Measurements from ENCODE around the gene DRD4. TPM values are rescaled to one million over a fixed set of nuclear protein-coding genes. Genes with fewer than 3 reads are reported as not detected.

DRD4 gene
- total RNA-seq (2014; rRNA removed; shearing (Covaris generic)) = not detected in 2 replicates

DNA sequence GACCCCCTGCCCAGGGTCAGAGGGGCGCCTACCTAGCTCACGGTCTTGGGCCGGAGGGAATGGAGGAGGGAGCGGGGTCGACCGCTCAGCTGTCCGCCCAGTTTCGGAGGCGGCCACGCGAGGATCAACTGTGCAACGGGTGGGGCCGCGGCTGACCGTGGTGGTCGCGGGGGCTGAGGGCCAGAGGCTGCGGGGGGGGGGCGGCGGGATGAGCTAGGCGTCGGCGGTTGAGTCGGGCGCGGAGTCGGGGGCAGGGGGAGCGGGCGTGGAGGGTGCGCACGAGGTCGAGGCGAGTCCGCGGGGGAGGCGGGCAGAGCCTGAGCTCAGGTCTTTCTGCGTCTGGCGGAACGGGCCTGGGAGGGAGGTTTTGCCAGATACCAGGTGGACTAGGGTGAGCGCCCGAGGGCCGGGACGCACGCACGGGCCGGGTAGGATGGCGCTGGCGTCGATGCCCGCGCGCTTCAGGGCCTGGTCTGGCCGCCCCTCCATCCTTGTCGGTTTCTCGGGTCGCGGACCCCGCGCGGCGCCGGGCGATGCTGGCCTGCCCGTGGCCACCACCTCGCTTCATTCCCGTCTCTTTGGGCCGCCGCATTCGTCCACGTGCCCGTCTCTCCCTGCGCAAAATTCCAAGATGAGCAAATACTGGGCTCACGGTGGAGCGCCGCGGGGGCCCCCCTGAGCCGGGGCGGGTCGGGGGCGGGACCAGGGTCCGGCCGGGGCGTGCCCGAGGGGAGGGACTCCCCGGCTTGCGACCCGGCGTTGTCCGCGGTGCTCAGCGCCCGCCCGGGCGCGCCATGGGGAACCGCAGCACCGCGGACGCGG is at the start of gene DRD4:
TSS of gene DRD4 (plus strand) at position 759 of the 822 bp plus-strand sequence. CDS start at position 795, 36 bp downstream.
- Histone ChIP-seq H3K27me3 (no peaks in the 10 kb centered on the region), H3K9me3 (replicated peaks) (no peaks in the 10 kb centered on the region), H3K36me3 (no peaks in the 10 kb centered on the region), H3K4me3 (no peak within 1 kb of the TSS), H3K4me1 (peaks cover 8% of the 10 kb centered on the region), H3K27ac (no peak within 1 kb of the TSS)
- DNase-seq = no peak

DNA sequence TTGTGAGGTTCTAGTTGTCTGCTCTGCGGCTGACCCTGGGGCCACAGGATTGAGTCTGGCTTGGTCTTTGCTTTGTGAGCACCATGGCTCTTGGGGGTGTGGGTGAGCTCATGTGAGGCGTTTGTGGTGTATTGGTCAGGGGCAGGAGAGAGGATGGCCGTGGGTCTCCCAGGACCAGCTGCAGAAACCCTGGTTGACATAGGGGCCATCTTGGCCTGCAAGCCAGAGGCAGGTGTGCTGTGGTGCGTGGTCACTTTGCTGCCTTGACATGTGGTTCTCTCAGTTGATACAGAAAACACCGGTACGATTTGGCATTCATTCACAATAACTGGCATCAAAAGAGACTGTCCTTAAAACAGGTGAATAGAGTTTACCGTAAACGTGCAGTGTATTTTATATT is 49.5 kb upstream of the DRD4 start:
- H3K27ac ChIP-seq = no peak overlapping the region
- H3K27me3 ChIP-seq = no peaks in the 10 kb centered on the region
- H3K36me3 ChIP-seq = peaks cover 70% of the 10 kb centered on the region
- H3K4me1 ChIP-seq = no peaks in the 10 kb centered on the region
- no peak for DNase-seq
- H3K4me3 ChIP-seq = no peak overlapping the region
- H3K9me3 ChIP-seq (replicated peaks) = no peaks in the 10 kb centered on the region

DNA sequence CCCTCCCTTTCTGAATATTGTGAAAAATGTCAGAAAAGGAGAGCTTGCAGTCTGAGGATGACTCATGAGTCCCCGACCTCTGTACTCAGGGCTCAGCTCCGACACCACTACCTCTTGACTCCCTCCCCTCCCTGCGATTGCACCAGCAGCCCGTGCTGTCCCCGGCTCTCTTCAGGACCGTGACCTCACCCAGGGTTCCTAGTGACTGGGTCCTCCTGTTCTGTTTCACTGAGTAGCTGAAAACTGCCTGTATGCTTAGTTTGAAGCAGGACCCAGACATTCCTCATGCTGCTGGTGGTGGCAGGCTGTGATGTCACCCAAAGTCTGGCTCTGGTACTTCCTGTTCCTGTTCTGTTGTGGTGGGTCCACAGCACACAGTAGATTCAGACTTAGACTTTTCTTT is 49.1 kb upstream of the DRD4 start:
- no peak overlapping the region for H3K4me3 ChIP-seq
- H3K4me1 ChIP-seq = no peaks in the 10 kb centered on the region
- no peak for DNase-seq
- no peak overlapping the region for H3K27ac ChIP-seq
- H3K9me3 ChIP-seq (replicated peaks) = no peaks in the 10 kb centered on the region
- H3K36me3 ChIP-seq = peaks cover 70% of the 10 kb centered on the region
- H3K27me3 ChIP-seq = no peaks in the 10 kb centered on the region

DNA sequence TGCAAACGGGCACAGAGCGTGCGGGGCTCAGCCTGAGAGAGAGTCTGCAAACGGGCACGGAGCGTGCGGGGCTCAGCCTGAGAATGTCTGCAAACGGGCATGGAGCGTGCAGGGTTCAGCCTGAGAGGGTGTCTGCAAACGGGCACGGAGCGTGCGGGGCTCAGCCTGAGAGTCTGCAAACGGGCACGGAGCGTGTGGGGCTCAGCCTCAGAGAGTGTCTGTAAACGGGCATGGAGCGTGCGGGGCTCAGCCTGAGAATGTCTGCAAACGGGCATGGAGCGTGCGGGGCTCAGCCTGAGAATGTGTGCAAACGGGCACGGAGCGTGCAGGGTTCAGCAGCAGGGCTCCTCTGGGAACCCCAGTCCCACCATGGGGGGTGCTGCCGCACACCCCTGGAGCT is 47.3 kb upstream of the DRD4 start:
- Histone ChIP-seq H3K4me3 (no peak overlapping the region), H3K27ac (no peak overlapping the region), H3K27me3 (no peaks in the 10 kb centered on the region), H3K9me3 (replicated peaks) (no peaks in the 10 kb centered on the region), H3K36me3 (peaks cover 76% of the 10 kb centered on the region), H3K4me1 (no peaks in the 10 kb centered on the region)
- DNase-seq = no peak

DNA sequence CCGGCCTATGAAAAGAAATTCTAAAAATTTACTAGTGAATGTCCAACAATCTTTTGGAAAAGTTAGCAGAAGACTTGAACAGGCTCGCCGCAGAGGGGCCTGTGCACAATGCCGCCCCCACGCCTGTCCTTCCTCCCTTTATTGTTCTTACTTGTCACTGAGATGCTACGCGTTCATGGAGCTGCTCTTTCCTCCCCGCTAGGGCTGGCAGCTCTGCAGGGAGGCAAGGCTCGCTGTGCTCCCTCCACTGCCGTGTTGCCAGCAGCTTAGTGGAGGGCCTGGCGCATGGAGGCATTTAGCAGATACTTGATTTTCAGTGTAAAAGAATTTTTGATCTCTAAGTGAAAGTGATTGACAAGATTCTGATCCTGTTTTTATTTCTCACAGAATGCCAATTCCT is 46.1 kb upstream of the DRD4 start:
- H3K36me3 ChIP-seq = peaks cover 83% of the 10 kb centered on the region

DNA sequence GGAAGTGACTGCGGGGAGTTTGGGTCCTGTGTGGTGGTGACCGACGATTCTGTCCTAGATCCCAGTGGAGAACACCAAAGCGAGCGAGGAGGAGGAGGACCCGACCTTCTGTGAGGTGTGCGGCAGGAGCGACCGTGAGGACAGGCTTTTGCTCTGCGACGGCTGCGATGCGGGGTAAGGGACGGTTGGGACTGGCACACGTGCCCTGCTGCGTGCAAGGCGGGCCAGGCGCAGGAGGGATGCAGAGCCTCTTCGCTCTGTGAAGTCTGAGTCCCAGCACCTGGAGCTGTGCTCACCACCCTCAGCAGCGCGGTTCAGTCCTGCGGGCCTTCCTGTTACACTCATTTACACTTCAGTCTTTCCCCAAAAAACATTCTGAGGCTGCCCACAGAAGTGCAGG is 44.6 kb upstream of the DRD4 start:
- no peak overlapping the region for H3K27ac ChIP-seq
- no peaks in the 10 kb centered on the region for H3K27me3 ChIP-seq
- H3K36me3 ChIP-seq = peaks cover 81% of the 10 kb centered on the region
- no peak for DNase-seq
- no peak overlapping the region for H3K4me3 ChIP-seq
- H3K9me3 ChIP-seq (replicated peaks) = no peaks in the 10 kb centered on the region
- H3K4me1 ChIP-seq = no peaks in the 10 kb centered on the region

More for the DNA sequence above, 46.1 kb upstream of the DRD4 start:
- no peaks in the 10 kb centered on the region for H3K27me3 ChIP-seq
- no peaks in the 10 kb centered on the region for H3K9me3 ChIP-seq (replicated peaks)
- no peak for DNase-seq
- no peaks in the 10 kb centered on the region for H3K4me1 ChIP-seq
- no peak overlapping the region for H3K27ac ChIP-seq
- H3K4me3 ChIP-seq = no peak overlapping the region

DNA sequence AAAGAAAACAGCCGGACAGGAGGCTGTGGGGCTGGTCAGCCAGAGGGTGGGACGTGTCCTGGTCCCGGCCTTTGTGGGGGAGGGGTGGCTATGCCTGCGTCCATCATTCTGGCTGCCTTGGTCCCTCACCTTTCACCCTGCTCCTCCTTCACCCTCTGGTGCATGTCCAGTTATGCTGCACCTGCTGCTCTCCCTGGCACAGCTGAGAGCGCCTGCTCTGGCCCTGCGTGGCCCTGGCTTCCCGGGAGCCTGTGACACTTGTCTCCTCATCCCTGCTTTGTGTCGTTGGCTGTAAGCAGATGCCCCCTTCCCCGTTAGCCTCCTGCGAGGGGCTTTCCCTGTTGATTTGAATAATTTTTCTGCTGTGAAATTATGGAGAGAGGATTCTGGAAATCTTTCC is 44.2 kb upstream of the DRD4 start:
- H3K9me3 ChIP-seq (replicated peaks) = no peaks in the 10 kb centered on the region
- peaks cover 79% of the 10 kb centered on the region for H3K36me3 ChIP-seq
- H3K27me3 ChIP-seq = no peaks in the 10 kb centered on the region
- no peak for DNase-seq
- no peak overlapping the region for H3K4me3 ChIP-seq
- H3K4me1 ChIP-seq = no peaks in the 10 kb centered on the region
- no peak overlapping the region for H3K27ac ChIP-seq

DNA sequence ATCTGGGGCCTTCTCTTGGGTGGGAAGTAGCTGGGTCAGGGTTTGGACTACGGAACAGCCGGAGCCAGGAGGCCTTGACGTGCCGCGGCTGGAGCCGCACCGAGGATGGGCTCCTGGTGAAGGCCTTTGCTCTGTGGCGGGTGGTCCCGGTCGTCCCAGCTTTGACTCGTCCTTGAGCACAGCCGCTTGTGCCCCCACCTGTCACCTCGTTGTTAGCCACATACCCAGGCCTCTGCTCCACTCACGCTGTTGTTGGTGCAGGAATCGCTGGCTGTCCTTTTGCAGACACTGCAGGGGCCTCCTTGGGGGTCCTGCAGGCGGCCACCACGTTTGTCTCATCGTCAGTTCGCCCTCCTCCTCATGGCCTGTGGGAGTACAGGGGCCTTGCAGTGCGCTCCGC is 43.7 kb upstream of the DRD4 start:
- Histone ChIP-seq H3K4me1 (no peaks in the 10 kb centered on the region), H3K27me3 (no peaks in the 10 kb centered on the region), H3K9me3 (replicated peaks) (no peaks in the 10 kb centered on the region), H3K36me3 (peaks cover 79% of the 10 kb centered on the region), H3K4me3 (no peak overlapping the region), H3K27ac (no peak overlapping the region)
- no peak for DNase-seq

DNA sequence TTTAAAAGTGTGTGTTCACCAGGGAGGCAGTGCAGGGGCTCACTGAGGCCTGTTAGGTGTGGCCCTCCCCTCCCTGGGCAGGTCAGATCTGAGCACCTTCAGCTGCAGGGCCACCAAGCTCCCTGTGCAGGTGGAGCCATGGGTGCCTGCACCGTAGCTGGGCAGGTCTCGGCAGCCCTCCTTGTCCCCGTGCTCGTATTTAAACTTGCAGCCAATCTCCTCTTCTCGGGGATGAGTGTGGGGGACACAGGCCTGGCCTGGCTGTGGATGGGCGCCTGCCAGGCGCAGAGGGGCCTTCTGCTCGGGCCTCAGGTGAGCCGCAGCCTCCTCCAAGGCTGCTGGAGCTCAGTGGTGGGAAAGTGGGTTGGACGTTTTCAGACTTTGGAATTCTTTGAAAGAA is 41.7 kb upstream of the DRD4 start:
- Histone ChIP-seq H3K36me3 (peaks cover 78% of the 10 kb centered on the region), H3K4me1 (no peaks in the 10 kb centered on the region), H3K4me3 (no peak overlapping the region), H3K27me3 (no peaks in the 10 kb centered on the region), H3K9me3 (replicated peaks) (no peaks in the 10 kb centered on the region), H3K27ac (no peak overlapping the region)
- no peak for DNase-seq

DNA sequence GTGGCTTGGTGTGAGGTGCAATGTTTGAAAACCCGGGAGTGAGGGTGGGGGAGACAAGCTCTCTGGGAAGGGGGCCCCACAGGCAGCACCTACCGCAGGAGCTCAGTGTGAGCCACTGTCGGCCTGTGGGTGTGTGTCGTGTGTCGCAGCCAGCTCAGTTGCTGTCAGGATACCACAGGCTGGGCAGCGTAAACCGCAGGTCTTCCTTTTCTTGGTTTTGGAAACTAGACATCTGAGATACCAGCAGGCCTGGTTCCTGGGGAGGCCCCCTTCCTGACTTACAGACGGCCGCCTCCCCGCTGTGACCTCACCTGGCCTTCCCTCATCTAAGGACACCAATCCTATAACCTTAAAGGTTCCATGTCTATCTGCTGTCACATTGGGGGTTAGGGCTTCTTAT is 40.7 kb upstream of the DRD4 start:
- no peak for DNase-seq
- no peaks in the 10 kb centered on the region for H3K4me1 ChIP-seq
- H3K27me3 ChIP-seq = no peaks in the 10 kb centered on the region
- no peaks in the 10 kb centered on the region for H3K9me3 ChIP-seq (replicated peaks)
- H3K4me3 ChIP-seq = no peak overlapping the region
- no peak overlapping the region for H3K27ac ChIP-seq
- H3K36me3 ChIP-seq = peaks cover 77% of the 10 kb centered on the region

DNA sequence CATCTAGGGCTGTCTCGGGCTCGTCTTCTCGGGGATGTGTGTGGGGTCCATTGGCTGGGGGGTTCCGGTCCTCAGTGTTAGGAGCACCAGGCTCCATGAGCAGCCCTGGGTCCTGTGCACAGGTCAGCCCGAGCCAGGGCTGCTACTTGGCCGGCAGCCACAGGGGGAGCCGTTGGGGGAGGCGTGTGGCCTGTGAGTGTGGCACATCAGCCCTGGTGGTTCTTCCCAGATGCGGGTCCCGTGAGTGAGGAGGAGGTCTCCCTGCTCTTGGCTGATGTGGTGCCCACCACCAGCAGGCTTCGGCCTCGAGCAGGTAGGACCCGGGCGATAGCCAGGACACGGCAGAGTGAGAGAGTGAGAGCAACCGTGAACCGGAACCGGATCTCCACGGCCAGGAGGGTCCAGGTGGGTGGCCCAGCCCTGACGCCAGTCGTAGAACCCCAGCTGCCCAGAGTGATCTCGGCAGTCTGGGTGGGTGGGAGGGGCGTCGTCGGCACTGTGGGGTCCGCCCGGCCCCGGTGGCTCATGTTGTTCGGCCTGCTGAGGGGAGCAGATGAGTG is 39.8 kb upstream of the DRD4 start:
- no peak overlapping the region for H3K4me3 ChIP-seq
- H3K27ac ChIP-seq = no peak overlapping the region
- H3K9me3 ChIP-seq (replicated peaks) = no peaks in the 10 kb centered on the region
- DNase-seq = no peak
- H3K36me3 ChIP-seq = peaks cover 80% of the 10 kb centered on the region
- H3K27me3 ChIP-seq = no peaks in the 10 kb centered on the region
- H3K4me1 ChIP-seq = no peaks in the 10 kb centered on the region

DNA sequence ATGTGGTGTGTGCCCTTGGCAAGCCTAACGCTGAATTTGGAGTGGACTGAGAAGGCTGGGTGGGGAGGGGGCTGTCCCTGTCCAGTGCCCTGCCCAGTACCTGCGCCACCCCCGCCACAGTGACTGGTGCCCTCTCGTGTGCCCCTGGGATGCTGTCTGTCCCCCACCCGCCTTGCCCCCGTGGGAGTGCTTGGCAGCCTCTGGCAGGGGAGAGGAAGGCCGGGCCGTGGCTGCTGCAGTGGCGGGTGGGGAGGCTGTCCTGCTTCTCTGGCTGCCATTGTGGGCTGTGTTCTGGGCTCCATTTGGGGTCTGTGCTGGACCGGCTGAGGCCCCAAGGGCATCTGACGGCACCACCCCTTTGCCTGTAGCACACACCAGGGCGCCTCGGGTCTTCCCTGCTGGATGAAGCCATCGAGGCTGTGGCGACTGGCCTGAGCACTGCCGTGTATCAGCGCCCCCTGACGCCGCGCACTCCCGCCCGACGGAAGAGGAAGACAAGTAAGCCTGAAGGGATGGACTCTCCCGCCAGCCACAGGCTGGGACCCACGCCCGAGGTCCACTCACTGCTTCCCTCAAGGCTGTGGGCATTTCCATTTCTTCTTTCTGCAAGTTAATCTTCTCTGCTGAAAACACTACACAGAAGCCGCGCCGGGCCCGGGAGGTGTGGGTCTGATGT is 38.9 kb upstream of the DRD4 start:
- Histone ChIP-seq H3K4me3 (no peak overlapping the region), H3K27me3 (no peaks in the 10 kb centered on the region), H3K36me3 (peaks cover 78% of the 10 kb centered on the region), H3K4me1 (no peaks in the 10 kb centered on the region), H3K9me3 (replicated peaks) (no peaks in the 10 kb centered on the region), H3K27ac (no peak overlapping the region)
- DNase-seq = no peak

DNA sequence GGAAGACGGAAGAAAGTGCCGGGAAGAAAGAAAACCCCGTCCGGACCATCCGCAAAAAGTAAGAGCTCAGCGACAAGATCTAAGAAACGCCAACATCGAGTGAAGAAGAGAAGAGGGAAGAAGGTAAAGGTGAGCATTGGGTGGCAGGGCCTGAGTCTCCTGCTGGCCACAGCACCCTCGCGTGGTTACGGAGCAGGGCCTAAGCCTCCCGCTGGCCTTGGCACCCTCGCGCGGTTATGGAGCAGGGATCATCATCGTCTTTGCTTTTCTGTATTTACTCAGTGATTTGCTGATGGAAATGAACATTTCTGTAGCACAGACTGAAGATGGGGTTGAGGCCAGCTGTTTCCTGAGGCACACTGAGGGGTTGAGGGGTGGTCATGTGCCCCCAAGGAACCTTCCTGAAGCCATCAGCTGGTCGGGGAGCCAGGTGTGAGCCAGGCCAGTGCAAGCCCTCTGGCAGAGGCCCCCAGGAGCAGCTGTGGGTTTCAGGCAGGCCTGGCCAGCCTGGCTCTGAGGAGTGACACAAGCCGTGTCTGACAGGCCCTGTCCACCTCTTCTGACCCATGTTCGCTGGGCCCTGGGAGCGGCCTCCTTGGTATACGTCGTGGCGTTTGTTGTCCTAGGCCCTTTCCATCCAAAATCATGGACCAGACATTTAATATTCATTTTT is 35.4 kb upstream of the DRD4 start:
- Histone ChIP-seq H3K27me3 (no peaks in the 10 kb centered on the region), H3K4me1 (no peaks in the 10 kb centered on the region), H3K36me3 (peaks cover 76% of the 10 kb centered on the region), H3K27ac (no peak overlapping the region), H3K4me3 (no peak overlapping the region), H3K9me3 (replicated peaks) (no peaks in the 10 kb centered on the region)
- DNase-seq = no peak

DNA sequence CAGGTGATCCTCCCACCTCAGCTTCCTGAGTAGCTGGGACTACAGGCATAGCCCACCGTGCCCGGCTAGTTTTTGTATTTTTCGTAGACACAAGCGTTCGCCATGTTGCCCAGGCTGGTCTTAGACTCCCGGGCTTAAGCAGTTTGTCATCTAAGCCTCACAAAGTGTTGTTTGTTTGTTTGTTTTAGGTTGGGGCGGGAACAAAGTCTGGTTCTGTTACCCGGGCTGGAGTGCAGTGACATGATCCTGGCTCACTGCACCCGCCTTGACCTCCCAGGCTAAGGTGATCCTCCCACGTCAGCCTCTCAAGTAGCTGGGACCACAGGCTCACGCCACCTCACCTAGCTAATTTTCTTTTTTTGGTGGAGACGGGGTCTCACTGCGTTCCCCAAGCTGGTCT is 33.9 kb upstream of the DRD4 start:
- Histone ChIP-seq H3K4me3 (no peak overlapping the region), H3K27me3 (no peaks in the 10 kb centered on the region), H3K36me3 (peaks cover 82% of the 10 kb centered on the region), H3K9me3 (replicated peaks) (no peaks in the 10 kb centered on the region), H3K27ac (no peak overlapping the region), H3K4me1 (no peaks in the 10 kb centered on the region)
- DNase-seq = no peak

All from SJCRH30 (cell line).